ENCODE data around the gene TACSTD2.
"Not testable (repeated sequence)": the region's sequence is repeated elsewhere in the genome, so short reads cannot be mapped to it uniquely, and the experiment has no call there.

GRCh38 chr1:58623259-58623658, 46.2 kb upstream of the TACSTD2 start:
- TF ChIP-seq, protein P1, sequence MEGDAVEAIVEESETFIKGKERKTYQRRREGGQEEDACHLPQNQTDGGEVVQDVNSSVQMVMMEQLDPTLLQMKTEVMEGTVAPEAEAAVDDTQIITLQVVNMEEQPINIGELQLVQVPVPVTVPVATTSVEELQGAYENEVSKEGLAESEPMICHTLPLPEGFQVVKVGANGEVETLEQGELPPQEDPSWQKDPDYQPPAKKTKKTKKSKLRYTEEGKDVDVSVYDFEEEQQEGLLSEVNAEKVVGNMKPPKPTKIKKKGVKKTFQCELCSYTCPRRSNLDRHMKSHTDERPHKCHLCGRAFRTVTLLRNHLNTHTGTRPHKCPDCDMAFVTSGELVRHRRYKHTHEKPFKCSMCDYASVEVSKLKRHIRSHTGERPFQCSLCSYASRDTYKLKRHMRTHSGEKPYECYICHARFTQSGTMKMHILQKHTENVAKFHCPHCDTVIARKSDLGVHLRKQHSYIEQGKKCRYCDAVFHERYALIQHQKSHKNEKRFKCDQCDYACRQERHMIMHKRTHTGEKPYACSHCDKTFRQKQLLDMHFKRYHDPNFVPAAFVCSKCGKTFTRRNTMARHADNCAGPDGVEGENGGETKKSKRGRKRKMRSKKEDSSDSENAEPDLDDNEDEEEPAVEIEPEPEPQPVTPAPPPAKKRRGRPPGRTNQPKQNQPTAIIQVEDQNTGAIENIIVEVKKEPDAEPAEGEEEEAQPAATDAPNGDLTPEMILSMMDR (optimal IDR thresholded peaks at IDR 0.05 in 1 of 3, IDR thresholded peaks at IDR 0.05 in 1 of 3, conservative IDR thresholded peaks at IDR 0.05 in 1 of 3; ENCODE audit: extremely low read depth in 1 of 3, insufficient read depth in 2 of 3, low read length in 3 of 3) = not testable (repeated sequence)
- TF ChIP-seq EZH2 (IDR thresholded peaks at IDR 0.05; ENCODE audit: low read length) = not testable (repeated sequence)

All from keratinocyte (primary cell).